ENCODE results near the gene ZFP62.
"Not testable (repeated sequence)": the region's sequence is repeated elsewhere in the genome, so short reads cannot be mapped to it uniquely, and the experiment has no call there.

DNA sequence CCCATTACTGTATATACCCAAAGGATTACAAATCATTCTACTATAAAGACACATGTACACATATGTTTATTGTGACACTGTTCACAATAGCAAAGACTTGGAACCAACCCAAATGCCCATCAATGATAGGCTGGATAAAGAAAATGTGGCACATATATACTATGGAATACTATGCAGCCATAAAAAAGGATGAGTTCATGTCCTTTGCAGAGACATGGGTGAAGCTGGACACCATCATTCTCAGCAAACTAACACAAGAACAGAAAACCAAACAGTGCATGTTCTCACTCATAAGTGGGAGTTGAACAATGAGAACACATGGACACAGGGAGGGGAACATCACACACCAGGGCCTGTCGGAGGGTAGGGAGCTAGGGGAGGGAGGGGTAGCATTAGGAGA is 34.3 kb upstream of the ZFP62 start:
- not testable (repeated sequence) for TF ChIP-seq POLR2A (IDR thresholded peaks at IDR 0.05; ENCODE audit: low read length); GATA1 (IDR thresholded peaks at IDR 0.05; ENCODE audit: low read depth, low read length)
